Activated naive CD8-positive, alpha-beta T cell treated with anti-CD3 and anti-CD28 coated beads, Interleukin-2, amount 50 U/mL, for 24 hours (primary cell): ENCODE data around the gene NDUFA3.
"Not testable (repeated sequence)": the region's sequence is repeated elsewhere in the genome, so short reads cannot be mapped to it uniquely, and the experiment has no call there.

ENCODE experiments used
- ATAC-seq: fragments of 150-1000 bp; cut with Tn5 transposase; one replicate; pipeline ENCODE4 v1.10.0; 2021
- DNase-seq: peaks from one replicate; pipeline ENCODE4 v3.0.0; 2021
- H3K27ac Mint-ChIP-seq: one replicate; pipeline ENCODE4 v1.8.0; 2021; ENCODE audit warnings: mild to moderate bottlenecking, mixed read lengths
- H3K27me3 Mint-ChIP-seq: one replicate; pipeline ENCODE4 v1.8.0; 2021; ENCODE audit warnings: mixed read lengths
- H3K36me3 Mint-ChIP-seq: one replicate; pipeline ENCODE4 v1.8.0; 2021; ENCODE audit warnings: low read depth, mixed read lengths
- H3K4me1 Mint-ChIP-seq: one replicate; pipeline ENCODE4 v1.8.0; 2021; ENCODE audit warnings: mixed read lengths
- H3K4me3 Mint-ChIP-seq: one replicate; pipeline ENCODE4 v1.8.0; 2021; ENCODE audit warnings: mild to moderate bottlenecking, moderate library complexity, mixed read lengths
- H3K9me3 Mint-ChIP-seq: one replicate; pipeline ENCODE4 v1.8.0; 2021; ENCODE audit warnings: mixed read lengths

NDUFA3 gene

DNA sequence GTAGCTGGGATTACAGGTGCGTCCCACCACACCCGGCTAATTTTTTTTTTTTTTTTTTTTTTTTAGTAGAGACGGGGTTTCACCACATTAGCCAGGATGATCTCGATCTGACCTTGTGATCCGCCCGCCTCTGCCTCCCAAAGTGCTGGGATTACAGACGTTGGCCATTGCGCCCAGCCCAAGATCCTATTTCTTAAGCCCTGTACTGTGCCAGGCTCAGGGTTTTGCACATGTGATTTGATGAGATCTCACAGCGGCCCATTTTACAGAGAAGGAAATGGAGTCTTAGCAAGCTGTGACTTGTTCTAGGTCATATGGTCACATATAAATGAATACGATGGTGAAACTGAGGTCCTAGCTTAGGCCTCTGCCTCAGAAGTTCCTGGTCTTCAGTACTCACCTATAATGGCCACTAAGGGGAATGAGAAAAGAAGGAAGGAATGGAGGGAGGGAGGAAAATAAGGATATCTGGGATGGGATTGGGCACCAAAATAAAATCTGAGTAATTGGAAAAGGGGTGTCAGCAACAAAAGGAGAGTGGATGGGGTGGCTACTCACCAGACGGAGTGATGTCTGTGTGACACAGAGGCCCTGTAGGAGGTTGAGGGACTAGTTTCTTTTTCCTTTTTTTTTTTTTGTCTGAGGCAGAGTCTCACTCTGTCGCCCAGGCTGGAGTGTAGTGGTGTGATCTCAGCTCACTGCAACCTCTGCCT, 3.3 kb upstream of the NDUFA3 start:
- Mint-ChIP-seq H3K4me3 (no peak overlapping the region), H3K27me3 (peaks cover 14% of the 10 kb centered on the region), H3K4me1 (peaks cover 23% of the 10 kb centered on the region), H3K9me3 (no peaks in the 10 kb centered on the region), H3K27ac (no peak overlapping the region), H3K36me3 (peaks cover 4% of the 10 kb centered on the region)
- ATAC-seq (no peak), DNase-seq (no peak)

DNA sequence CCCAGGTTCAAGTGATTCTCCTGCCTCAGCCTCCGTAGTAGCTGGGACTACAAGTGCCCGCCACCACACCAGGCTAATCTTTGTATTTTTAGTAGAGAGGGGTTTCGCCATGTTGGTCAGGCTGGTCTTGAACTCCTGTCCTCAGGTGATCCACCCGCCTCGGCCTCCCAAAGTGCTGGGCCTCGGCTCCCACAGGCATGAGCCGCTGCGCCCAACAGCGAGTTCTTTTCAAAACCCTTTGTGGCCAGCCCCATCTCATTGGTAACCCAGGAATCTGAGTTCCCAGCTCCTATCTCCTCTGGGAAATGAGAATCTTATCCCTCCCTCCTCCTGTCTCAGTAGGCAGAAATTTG, 2.8 kb upstream of the NDUFA3 start:
- not testable (repeated sequence) for H3K9me3 Mint-ChIP-seq, H3K4me3 Mint-ChIP-seq, H3K36me3 Mint-ChIP-seq, H3K27ac Mint-ChIP-seq, H3K27me3 Mint-ChIP-seq, ATAC-seq, DNase-seq
- H3K4me1 Mint-ChIP-seq = peaks cover 23% of the 10 kb centered on the region

DNA sequence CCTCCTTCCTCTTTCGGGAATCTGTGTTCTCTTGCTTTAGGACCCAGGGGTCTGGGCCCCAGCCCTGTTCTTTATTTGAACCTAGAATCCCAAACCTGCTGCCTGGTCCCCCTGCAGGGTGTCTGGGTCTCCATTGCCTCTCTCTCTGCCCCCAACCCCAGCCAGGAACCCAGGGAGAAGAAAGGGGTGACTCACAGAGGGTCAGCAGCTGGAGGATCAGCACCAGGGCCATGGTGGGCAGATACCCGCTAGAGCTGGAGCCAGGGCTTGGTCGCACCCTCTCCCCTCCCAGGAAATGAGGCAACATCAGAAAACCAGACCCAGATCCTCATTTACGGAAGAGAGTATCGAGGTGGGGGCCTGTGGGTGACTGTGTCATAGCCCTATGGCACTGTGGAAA, 2.1 kb upstream of the NDUFA3 start, which contains the start of gene OSCAR:
Gene OSCAR (minus strand): TSS at position 243 of the 400 bp plus-strand sequence. CDS start 11 bp downstream, at position 232.
- Mint-ChIP-seq H3K36me3 (peaks cover 10% of the 10 kb centered on the region), H3K9me3 (no peaks in the 10 kb centered on the region), H3K27ac (no peak within 1 kb of the TSS), H3K4me3 (peak within 1 kb of the TSS; percentile 51), H3K4me1 (peaks cover 22% of the 10 kb centered on the region), H3K27me3 (peaks cover 5% of the 10 kb centered on the region)
- no peak for DNase-seq
- no peak for ATAC-seq

DNA sequence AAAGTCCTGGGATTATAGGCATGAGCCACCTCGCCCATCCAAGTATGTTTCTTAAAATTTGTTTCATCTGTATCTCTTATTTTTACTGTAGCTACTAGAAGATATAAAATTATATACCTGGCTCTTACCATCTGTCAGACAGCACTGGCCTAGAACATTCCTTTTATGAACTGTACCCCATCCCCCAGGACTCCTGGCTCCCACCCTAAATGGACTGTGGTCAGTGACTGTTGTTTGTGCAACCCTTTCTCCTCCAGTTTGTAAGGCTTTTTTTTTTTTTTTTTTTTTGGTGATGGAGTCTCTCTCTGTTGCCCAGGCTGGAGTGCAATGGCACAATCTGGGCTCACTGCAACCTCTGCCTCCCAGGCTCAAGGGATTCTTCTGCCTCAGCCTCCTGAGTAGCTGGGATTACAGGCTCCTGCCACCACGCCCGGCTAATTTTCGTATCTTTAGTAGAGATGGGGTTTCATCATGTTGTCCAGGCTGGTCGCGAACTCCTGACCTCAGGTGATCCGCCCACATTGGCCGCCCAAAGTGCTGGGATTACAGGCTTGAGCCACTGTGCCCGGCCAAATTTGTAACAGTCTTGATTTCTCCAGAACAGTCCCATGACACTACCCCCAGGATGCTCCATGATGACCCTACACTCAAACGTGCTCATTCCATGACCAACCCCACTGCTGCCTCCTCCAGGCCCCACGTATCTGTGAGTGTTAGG, 2.5 kb downstream of the NDUFA3 start:
- no peak overlapping the region for H3K4me3 Mint-ChIP-seq
- ATAC-seq (no peak), DNase-seq (no peak)
- peaks cover 18% of the 10 kb centered on the region for H3K4me1 Mint-ChIP-seq
- peaks cover 27% of the 10 kb centered on the region for H3K36me3 Mint-ChIP-seq
- H3K27me3 Mint-ChIP-seq = no peaks in the 10 kb centered on the region
- H3K9me3 Mint-ChIP-seq = no peaks in the 10 kb centered on the region
- H3K27ac Mint-ChIP-seq = no peak overlapping the region

DNA sequence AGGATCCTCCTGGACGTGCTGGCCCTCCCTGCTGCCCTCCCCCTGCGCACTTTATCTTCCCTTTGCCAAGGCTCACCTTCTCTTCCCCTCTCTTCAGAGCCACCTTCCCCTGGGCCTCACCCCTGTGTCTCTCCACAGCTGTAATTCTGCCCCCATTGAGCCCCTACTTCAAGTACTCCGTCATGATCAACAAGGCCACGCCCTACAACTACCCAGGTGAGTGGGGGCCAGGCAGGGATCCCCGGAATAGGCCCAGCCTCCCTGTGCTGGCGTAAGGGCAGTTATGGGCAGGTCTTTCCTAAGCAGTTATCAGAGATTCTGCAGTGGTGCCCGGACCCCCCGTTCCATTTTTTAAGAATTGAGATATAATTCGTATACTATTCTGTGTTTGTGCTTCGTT, 3.1 kb downstream of the NDUFA3 start:
- Mint-ChIP-seq H3K9me3 (no peaks in the 10 kb centered on the region), H3K36me3 (peaks cover 31% of the 10 kb centered on the region), H3K27me3 (no peaks in the 10 kb centered on the region), H3K27ac (no peak overlapping the region), H3K4me1 (peaks cover 18% of the 10 kb centered on the region), H3K4me3 (no peak overlapping the region)
- DNase-seq = no peak
- ATAC-seq = no peak

DNA sequence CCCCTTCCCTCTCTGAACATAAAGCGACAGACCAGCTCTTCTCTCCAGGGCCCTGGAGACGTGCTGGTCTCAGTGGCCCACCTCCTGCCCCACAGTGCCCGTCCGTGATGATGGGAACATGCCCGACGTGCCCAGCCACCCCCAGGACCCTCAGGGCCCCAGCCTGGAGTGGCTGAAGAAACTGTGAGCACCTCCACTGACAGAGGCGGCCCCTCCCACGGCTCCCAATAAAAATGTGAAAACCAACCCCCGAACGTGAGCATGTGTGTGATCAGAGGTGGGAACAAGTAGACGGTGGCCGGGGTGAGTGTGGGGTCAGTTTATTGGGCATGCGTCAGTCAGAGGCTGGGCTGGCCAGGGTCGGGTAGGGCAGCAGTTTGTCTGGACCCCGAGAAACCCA, 4.1 kb downstream of the NDUFA3 start:
- Mint-ChIP-seq H3K36me3 (peaks cover 33% of the 10 kb centered on the region), H3K27me3 (no peaks in the 10 kb centered on the region), H3K9me3 (no peaks in the 10 kb centered on the region), H3K27ac (no peak overlapping the region), H3K4me3 (no peak overlapping the region), H3K4me1 (peaks cover 17% of the 10 kb centered on the region)
- ATAC-seq = no peak
- no peak for DNase-seq

DNA sequence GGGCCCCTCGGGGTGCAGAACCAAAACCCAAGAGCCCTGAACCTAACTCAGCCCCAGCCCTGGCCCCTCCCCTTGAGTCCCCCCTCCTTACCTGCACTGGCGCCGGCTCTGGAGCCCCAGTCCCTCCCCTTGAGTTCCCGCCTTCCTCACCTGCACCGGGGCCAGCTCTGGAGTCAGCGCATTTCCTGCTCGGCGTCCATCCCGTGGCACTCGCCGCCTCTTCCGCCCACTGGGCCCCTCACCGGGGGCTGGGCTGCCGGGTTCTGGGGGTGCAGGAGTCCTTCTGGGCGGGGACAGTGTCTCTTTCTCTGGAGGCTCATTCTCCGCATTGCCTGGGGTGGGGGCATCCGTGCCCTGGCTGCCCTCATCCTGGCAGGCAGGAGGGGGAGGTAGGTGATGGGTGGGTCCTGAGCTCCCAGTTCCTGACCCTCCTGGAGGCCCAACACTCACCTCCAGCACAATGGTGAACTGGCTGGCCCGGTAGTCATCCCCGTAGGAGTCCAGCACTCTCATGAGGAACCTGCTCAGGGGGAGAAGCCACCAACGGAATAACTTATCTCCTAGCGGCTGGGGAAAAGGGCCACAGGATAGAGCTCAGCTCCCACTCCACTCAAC, 5.3 kb downstream of the NDUFA3 start:
- no peaks in the 10 kb centered on the region for H3K27me3 Mint-ChIP-seq
- peaks cover 11% of the 10 kb centered on the region for H3K4me1 Mint-ChIP-seq
- no peak for DNase-seq
- peaks cover 32% of the 10 kb centered on the region for H3K36me3 Mint-ChIP-seq
- no peak for ATAC-seq
- no peaks in the 10 kb centered on the region for H3K9me3 Mint-ChIP-seq
- no peak overlapping the region for H3K27ac Mint-ChIP-seq
- no peak overlapping the region for H3K4me3 Mint-ChIP-seq

DNA sequence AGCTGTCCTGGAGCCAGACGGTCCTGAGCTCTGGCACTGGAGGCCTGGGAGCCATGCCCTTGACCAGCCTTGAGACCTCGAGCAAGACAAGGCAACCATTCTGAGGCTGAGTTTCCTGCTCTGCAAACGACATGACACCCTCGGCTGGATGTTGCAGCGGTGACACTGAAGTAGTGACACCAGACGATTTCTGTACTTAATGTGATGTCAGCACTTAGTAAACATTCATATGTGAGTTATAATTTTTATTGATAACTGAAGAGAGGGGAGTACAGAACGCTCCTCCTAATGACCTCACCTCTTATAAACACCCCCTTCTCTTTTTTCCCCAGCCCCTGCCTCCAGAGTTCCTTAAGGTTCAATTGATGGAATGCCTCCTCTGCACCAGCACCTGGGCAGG, 5.8 kb downstream of the NDUFA3 start:
- H3K4me3 Mint-ChIP-seq = no peak overlapping the region
- DNase-seq (no peak), ATAC-seq (no peak)
- no peaks in the 10 kb centered on the region for H3K27me3 Mint-ChIP-seq
- peaks cover 11% of the 10 kb centered on the region for H3K4me1 Mint-ChIP-seq
- peaks cover 36% of the 10 kb centered on the region for H3K36me3 Mint-ChIP-seq
- no peak overlapping the region for H3K27ac Mint-ChIP-seq
- no peaks in the 10 kb centered on the region for H3K9me3 Mint-ChIP-seq

DNA sequence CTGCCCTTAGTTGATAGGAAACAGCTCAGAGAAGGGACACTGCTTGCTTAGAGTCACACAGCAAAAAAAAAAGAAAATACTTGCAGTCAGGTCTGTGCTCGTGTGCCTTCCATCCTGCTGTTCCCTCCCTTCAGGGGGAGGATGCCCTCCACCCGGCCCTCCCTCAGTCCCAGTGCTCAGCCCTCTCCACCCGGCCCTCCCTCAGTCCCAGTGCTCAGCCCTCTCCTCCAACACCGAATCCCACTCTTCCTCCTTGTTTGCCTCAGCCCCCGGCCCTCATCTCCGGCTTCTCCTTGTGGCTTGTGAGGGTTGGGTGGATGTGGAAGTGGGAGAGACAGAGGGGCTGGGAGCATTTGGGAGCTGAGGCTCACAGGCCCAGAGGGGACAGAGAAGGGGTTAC, 7.0 kb downstream of the NDUFA3 start:
- Mint-ChIP-seq H3K9me3 (no peaks in the 10 kb centered on the region), H3K4me3 (no peak overlapping the region), H3K27me3 (no peaks in the 10 kb centered on the region), H3K4me1 (peaks cover 17% of the 10 kb centered on the region), H3K27ac (no peak overlapping the region), H3K36me3 (peaks cover 37% of the 10 kb centered on the region)
- peak; percentile 55 for ATAC-seq
- no peak for DNase-seq

DNA sequence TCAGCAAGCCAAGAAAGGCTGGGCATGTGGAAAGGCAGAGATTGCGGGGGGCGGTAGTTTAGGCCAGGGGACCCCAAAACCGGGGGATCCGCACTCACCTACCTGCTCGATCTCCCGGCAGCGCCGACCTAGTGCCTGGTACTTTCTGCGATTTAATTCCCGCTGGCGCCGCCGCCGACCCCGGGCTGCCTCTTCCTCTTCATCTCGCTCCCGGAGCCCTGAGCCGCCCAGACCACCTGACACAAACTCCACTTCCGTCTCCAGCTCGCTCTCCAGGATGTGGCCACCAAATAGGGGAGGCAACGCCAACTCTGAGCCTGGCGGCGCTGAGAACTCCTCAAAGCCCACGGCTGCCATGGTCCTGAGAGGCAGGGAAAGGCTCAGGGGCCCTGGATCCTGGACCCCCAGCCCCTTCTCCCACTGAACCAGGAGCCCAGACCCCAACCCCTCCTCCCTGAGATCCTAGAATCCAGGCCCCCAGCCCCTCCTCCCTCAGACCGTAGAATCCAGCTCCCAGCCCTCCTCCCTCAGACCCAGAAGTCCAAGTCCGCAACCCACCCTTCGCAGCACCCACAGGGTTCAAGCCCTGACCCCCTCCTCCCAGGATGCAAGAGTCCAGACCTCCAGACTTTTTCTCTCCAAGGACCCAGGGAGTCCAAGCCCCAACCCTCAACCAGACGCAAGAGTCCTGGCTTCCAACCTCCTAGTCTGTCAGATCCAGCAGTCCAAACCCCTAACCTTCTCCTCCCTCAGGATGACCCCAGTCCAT, 11.9 kb downstream of the NDUFA3 start:
- peaks cover 27% of the 10 kb centered on the region for H3K36me3 Mint-ChIP-seq
- H3K9me3 Mint-ChIP-seq = no peaks in the 10 kb centered on the region
- H3K27me3 Mint-ChIP-seq = peaks cover 3% of the 10 kb centered on the region
- peak overlapping the region; percentile 98 for H3K4me3 Mint-ChIP-seq
- ATAC-seq (peak; percentile 51), DNase-seq (peak; percentile 64)
- peaks cover 35% of the 10 kb centered on the region for H3K4me1 Mint-ChIP-seq
- peak overlapping the region; percentile 99 for H3K27ac Mint-ChIP-seq

DNA sequence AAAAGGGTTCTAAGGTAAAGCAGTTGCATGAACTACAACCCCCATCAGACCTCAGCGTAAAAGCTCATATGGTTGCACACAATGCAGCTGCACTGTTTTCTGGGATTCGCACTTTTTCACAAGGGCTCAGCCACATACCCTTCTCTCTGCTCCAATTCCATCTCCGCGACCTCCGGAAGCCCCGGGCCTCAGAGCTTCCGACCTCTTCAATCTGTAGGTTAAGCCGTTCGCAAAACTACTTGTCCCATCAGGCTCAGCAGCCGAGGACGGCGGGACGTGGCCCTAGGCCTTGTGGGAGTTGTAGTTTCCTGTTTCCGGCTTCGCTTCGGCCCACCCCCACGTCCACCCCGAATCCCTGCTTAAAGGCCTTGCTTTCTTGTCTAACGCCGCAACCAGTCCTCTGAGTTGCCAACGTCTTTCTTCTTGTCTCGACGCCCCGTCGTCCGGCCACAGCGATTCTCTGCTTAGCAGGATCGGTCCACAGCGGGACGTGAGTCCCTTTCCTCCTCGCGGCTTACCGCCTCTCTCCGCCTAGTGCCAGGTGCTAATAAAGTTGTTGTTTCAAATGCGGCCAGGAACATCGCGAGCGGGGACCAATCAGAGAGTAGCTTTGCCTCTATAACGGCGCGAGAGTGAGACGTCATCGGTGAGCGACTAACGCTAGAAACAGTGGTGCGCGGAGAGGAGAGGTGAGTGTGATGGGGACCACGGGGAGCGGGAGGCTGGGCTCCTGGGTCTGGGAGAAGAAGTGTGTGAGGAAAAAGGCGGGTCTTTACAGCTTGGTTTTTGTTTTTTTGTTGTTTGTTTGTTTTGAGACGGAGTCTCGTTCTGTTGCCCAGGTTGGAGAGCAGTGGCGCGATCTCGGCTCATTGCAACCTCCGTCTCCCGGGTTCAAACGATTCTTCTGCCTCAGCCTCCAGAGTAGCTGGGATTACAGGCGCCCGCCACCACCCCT, 12.7 kb downstream of the NDUFA3 start, which contains the start of the genes PRPF31 and TFPT:
Gene PRPF31 (plus strand): TSS at position 646 of the 955 bp plus-strand sequence. CDS start 2,525 bp downstream, outside the sequence.
Gene TFPT (minus strand): TSS at position 549 of the 955 bp plus-strand sequence. CDS start 388 bp downstream, at position 161.
- H3K36me3 Mint-ChIP-seq = peaks cover 30% of the 10 kb centered on the region
- H3K27me3 Mint-ChIP-seq = peaks cover 3% of the 10 kb centered on the region
- H3K27ac Mint-ChIP-seq = peak within 1 kb of the TSS; percentile 99
- no peaks in the 10 kb centered on the region for H3K9me3 Mint-ChIP-seq
- peaks cover 35% of the 10 kb centered on the region for H3K4me1 Mint-ChIP-seq
- ATAC-seq = peak; percentile 93
- peak within 1 kb of the TSS; percentile 98 for H3K4me3 Mint-ChIP-seq
- DNase-seq = peak; percentile 97

DNA sequence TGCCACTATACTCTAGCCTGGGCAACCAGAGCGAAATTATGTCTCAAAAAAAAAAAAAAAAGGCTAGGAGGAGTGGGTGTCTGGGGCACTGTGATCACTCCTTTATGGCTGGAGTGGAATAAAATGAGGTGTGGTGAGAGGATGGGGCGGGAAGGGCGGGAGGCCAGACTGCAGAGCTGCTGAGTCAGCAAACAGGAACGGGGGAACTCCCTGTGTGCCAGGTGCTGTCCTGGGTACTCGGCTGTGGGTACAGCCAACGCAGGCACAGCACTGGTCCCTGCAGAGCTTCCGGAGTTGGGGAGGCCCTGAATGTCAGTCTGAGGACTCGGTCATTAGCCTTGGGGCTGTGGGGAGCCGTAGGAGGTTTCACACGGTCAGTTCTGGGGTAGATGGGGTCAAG, 18.6 kb downstream of the NDUFA3 start:
- no peaks in the 10 kb centered on the region for H3K9me3 Mint-ChIP-seq
- no peak overlapping the region for H3K4me3 Mint-ChIP-seq
- H3K27ac Mint-ChIP-seq = no peak overlapping the region
- DNase-seq (no peak), ATAC-seq (no peak)
- peaks cover 19% of the 10 kb centered on the region for H3K36me3 Mint-ChIP-seq
- H3K27me3 Mint-ChIP-seq = no peaks in the 10 kb centered on the region
- H3K4me1 Mint-ChIP-seq = peaks cover 11% of the 10 kb centered on the region

DNA sequence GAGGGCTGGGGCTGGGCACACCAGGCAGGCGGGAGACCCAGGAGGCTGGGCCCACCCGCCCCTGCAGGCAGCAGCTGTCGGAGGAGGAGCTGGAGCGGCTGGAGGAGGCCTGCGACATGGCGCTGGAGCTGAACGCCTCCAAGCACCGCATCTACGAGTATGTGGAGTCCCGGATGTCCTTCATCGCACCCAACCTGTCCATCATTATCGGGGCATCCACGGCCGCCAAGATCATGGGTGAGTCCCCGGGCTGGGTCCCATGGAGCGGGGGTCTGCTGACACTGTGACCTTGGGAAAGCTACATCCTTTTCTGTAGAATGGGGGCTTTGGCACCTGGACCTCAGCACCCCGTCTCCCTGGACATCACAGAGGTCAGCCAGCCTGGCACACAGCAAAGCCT, 21.0 kb downstream of the NDUFA3 start:
- H3K27me3 Mint-ChIP-seq = no peaks in the 10 kb centered on the region
- ATAC-seq (no peak), DNase-seq (no peak)
- no peaks in the 10 kb centered on the region for H3K4me1 Mint-ChIP-seq
- no peaks in the 10 kb centered on the region for H3K9me3 Mint-ChIP-seq
- no peak overlapping the region for H3K4me3 Mint-ChIP-seq
- H3K36me3 Mint-ChIP-seq = peaks cover 28% of the 10 kb centered on the region
- no peak overlapping the region for H3K27ac Mint-ChIP-seq
